Measurements from ENCODE around the gene ITGB3.

- no peak for TF ChIP-seq HDAC2 (IDR thresholded peaks at IDR 0.05; ENCODE audit: borderline replicate concordance in 1 of 2, low read depth in 2 of 2, low read length in 2 of 2)
- TF ChIP-seq RAD21 (IDR thresholded peaks at IDR 0.05 in 1 of 2, conservative IDR thresholded peaks at IDR 0.05 in 1 of 2; ENCODE audit: low read depth in 2 of 2, low read length in 2 of 2): no peak
- TF ChIP-seq EGR1 (IDR thresholded peaks at IDR 0.05; ENCODE audit: borderline replicate concordance, low read depth, low read length): no peak
Observed at GRCh38 chr17:47286198-47286914, 32.7 kb downstream of the ITGB3 start.
